NCI-H1092 (cell line): ENCODE results near the gene FOXP1.

Experiments
- DNase-seq: peaks from one replicate; lab custom pipeline; 2025; lab: John Stamatoyannopoulos, UW

Gene FOXP1

GRCh38 chr3:71102111-71102983 lies 481.2 kb downstream of the FOXP1 start:
- no peak for DNase-seq

- no peak for DNase-seq
These were observed 481.9 kb downstream of the FOXP1 start for GRCh38 chr3:71101626-71102025.

- DNase-seq, result no peak
These were observed 482.5 kb downstream of the FOXP1 start for GRCh38 chr3:71101014-71101413.

- DNase-seq, result no peak
These were observed 483.4 kb downstream of the FOXP1 start for GRCh38 chr3:71099997-71100719.

- no peak for DNase-seq
These were observed 486.0 kb downstream of the FOXP1 start for GRCh38 chr3:71097557-71097956.

GRCh38 chr3:71095511-71096291 lies 487.8 kb downstream of the FOXP1 start:
- DNase-seq, result no peak

- DNase-seq, result no peak
These were observed 488.8 kb downstream of the FOXP1 start for GRCh38 chr3:71094658-71095209.

- no peak for DNase-seq
These were observed 490.9 kb downstream of the FOXP1 start for GRCh38 chr3:71092665-71093064.

- no peak for DNase-seq
These were observed 493.3 kb downstream of the FOXP1 start for GRCh38 chr3:71090207-71090606.

GRCh38 chr3:71089271-71089847 lies 494.2 kb downstream of the FOXP1 start:
- DNase-seq, result no peak

- DNase-seq, result no peak
These were observed 494.8 kb downstream of the FOXP1 start for GRCh38 chr3:71088742-71089141.

GRCh38 chr3:71088019-71088708 lies 495.4 kb downstream of the FOXP1 start:
- no peak for DNase-seq

- DNase-seq, result no peak
These were observed 496.1 kb downstream of the FOXP1 start for GRCh38 chr3:71087143-71088018.

- DNase-seq, result no peak
These were observed 496.8 kb downstream of the FOXP1 start for GRCh38 chr3:71086777-71087142.

GRCh38 chr3:71083726-71084131 lies 499.8 kb downstream of the FOXP1 start:
- DNase-seq, result no peak

GRCh38 chr3:71082833-71083232 lies 500.7 kb downstream of the FOXP1 start:
- no peak for DNase-seq

GRCh38 chr3:71080517-71081083 lies 502.9 kb downstream of the FOXP1 start:
- no peak for DNase-seq

- no peak for DNase-seq
These were observed 504.6 kb downstream of the FOXP1 start for GRCh38 chr3:71078723-71079525.

GRCh38 chr3:71078199-71078598 lies 505.3 kb downstream of the FOXP1 start:
- no peak for DNase-seq
